ENCODE results near the gene MS4A7.
A peak's percentile ranks its signal among the peaks of the same experiment; 100 is the strongest.

Gene MS4A7

DNA sequence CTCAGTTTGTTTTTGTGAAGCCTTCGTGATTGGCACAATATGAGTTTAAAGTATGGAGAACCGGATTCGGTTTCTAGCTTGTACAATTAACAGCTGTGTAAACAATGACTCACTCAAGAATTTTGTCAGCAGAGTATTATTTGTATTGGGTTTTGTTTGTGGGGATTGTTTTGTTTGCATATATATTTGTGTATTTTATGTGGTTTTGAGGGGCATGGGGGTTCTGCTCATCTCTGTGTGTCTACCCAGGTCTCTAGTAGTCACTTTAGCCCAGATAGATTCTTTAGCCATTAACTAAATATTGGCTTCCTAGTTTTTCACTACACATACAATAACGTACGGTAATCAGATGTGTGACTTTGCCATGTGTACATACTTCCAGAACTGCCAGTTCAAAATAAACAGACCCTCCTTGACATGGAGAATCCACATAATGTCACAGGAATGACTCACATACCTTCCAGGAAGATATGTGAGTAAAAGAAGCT is 7.5 kb upstream of the MS4A7 start:
- Histone ChIP-seq H3K27ac (ENCODE audit: low read depth in 2 of 2, low read length in 2 of 2) (peak overlapping the region; percentile 5 to 11), H3K4me1 (ENCODE audit: control insufficient read depth in 2 of 2, insufficient read depth in 2 of 2, low read length in 2 of 2) (peaks cover 0 to 6% of the 10 kb centered on the region in 2 donors), H3K9ac (ENCODE audit: low read depth in 1 of 2, low read length in 2 of 2) (no peak overlapping the region), H3K36me3 (ENCODE audit: control insufficient read depth in 2 of 2, insufficient read depth in 2 of 2, low read length in 2 of 2) (no peaks in the 10 kb centered on the region), H3K27me3 (ENCODE audit: control insufficient read depth in 2 of 2, insufficient read depth in 2 of 2, low read length in 2 of 2) (no peaks in the 10 kb centered on the region), H3K9me3 (ENCODE audit: control insufficient read depth in 2 of 2, low read length in 2 of 2) (no peaks in the 10 kb centered on the region), H3K4me3 (ENCODE audit: low read length in 2 of 2) (no peak overlapping the region)

DNA sequence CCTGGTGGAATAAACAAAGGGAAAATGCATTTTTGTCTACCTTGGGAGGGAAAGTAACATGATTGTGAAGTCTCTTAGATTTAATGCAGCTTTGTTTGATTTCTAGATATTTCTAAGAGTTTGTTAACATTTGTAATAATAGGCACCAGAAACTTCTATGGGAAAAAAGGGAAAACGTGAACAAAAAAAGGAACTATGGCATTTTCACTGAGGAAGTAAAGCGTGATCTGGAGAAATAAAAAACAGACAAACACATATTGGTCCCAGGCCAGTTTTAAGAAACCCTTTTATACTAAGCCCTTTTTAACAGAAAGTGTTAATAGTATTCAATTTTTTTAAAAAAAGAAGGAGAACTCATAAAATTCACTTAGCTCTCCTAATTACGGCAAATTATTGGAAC is 6.9 kb upstream of the MS4A7 start:
- Histone ChIP-seq H3K4me1 (ENCODE audit: control insufficient read depth in 2 of 2, insufficient read depth in 2 of 2, low read length in 2 of 2) (peaks cover 0 to 6% of the 10 kb centered on the region in 2 donors), H3K9ac (ENCODE audit: low read depth in 1 of 2, low read length in 2 of 2) (no peak overlapping the region), H3K27ac (ENCODE audit: low read depth in 2 of 2, low read length in 2 of 2) (peak overlapping the region in 1 of 2 donors; percentile 19), H3K4me3 (ENCODE audit: low read length in 2 of 2) (no peak overlapping the region), H3K36me3 (ENCODE audit: control insufficient read depth in 2 of 2, insufficient read depth in 2 of 2, low read length in 2 of 2) (no peaks in the 10 kb centered on the region), H3K9me3 (ENCODE audit: control insufficient read depth in 2 of 2, low read length in 2 of 2) (no peaks in the 10 kb centered on the region), H3K27me3 (ENCODE audit: control insufficient read depth in 2 of 2, insufficient read depth in 2 of 2, low read length in 2 of 2) (no peaks in the 10 kb centered on the region)

DNA sequence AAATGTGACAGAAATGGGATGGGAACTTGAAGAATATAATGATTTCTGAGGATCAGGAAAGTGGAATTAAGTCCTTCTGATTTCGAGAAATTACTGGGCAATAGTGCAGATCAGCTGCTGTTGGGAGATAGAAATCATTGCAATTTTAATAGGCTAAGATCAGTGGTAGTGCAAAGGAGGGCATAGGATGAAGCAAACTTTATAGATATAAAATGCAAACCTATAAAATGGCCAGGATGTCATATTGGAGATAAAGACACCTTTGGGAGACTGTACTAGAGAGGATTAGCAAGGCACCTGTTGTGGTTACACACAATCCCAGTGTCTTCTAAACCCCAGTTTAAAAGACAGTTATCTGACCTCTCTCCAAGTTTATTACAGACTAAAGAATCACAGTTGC is 6.5 kb upstream of the MS4A7 start:
- Histone ChIP-seq H3K27ac (ENCODE audit: low read depth in 2 of 2, low read length in 2 of 2) (peak overlapping the region in 1 of 2 donors; percentile 19), H3K9me3 (ENCODE audit: control insufficient read depth in 2 of 2, low read length in 2 of 2) (no peaks in the 10 kb centered on the region), H3K4me3 (ENCODE audit: low read length in 2 of 2) (no peak overlapping the region), H3K4me1 (ENCODE audit: control insufficient read depth in 2 of 2, insufficient read depth in 2 of 2, low read length in 2 of 2) (peaks cover 0 to 6% of the 10 kb centered on the region in 2 donors), H3K27me3 (ENCODE audit: control insufficient read depth in 2 of 2, insufficient read depth in 2 of 2, low read length in 2 of 2) (no peaks in the 10 kb centered on the region), H3K36me3 (ENCODE audit: control insufficient read depth in 2 of 2, insufficient read depth in 2 of 2, low read length in 2 of 2) (no peaks in the 10 kb centered on the region), H3K9ac (ENCODE audit: low read depth in 1 of 2, low read length in 2 of 2) (no peak overlapping the region)

DNA sequence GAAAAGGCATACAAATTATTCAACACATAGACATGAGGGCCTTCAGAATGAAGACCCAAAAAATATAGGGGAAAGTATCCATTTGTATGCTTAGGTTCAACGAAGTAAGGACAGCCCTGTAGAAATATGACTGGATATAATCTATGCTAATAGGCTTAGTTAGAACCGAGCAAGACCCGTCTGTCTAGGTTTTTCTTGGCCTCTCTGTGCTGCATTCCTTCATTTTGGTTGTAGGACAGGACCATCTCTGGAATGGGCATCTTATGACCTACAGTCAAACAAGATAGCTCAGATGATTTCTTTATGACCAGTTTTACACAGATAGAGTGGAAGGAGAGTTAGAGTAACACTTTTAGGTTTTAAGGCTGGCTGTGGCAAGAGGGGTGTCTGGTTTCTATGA is 5.6 kb upstream of the MS4A7 start:
- no peak overlapping the region for H3K9ac ChIP-seq (ENCODE audit: low read depth in 1 of 2, low read length in 2 of 2)
- H3K9me3 ChIP-seq (ENCODE audit: control insufficient read depth in 2 of 2, low read length in 2 of 2), result no peaks in the 10 kb centered on the region
- no peak overlapping the region for H3K4me3 ChIP-seq (ENCODE audit: low read length in 2 of 2)
- peaks cover 0 to 2% of the 10 kb centered on the region in 2 donors for H3K27me3 ChIP-seq (ENCODE audit: control insufficient read depth in 2 of 2, insufficient read depth in 2 of 2, low read length in 2 of 2)
- no peak overlapping the region for H3K27ac ChIP-seq (ENCODE audit: low read depth in 2 of 2, low read length in 2 of 2)
- peaks cover 0 to 6% of the 10 kb centered on the region in 2 donors for H3K4me1 ChIP-seq (ENCODE audit: control insufficient read depth in 2 of 2, insufficient read depth in 2 of 2, low read length in 2 of 2)
- no peaks in the 10 kb centered on the region for H3K36me3 ChIP-seq (ENCODE audit: control insufficient read depth in 2 of 2, insufficient read depth in 2 of 2, low read length in 2 of 2)

DNA sequence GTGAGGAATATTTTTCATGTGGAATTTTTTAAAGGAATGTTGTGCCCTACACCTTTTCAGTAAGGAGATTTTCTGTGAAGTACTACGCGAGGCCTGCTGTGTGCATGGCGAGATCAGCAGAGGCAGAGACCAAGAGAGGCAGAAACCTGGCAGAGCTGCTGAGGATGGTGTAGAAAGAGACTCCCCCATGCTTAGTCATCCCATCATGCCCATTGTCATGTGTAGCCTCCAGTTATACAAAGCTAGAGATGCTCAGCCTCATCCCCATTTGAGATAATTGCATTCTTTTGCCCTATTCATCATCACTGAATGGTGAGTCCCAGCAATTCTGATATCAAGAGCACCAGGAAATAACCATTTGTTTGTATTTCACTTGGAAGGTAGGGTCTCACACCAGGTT is 3.0 kb upstream of the MS4A7 start:
- no peak overlapping the region for H3K9ac ChIP-seq (ENCODE audit: low read depth in 1 of 2, low read length in 2 of 2)
- peaks cover 0 to 5% of the 10 kb centered on the region in 2 donors for H3K4me1 ChIP-seq (ENCODE audit: control insufficient read depth in 2 of 2, insufficient read depth in 2 of 2, low read length in 2 of 2)
- no peaks in the 10 kb centered on the region for H3K9me3 ChIP-seq (ENCODE audit: control insufficient read depth in 2 of 2, low read length in 2 of 2)
- H3K27ac ChIP-seq (ENCODE audit: low read depth in 2 of 2, low read length in 2 of 2), result no peak overlapping the region
- H3K36me3 ChIP-seq (ENCODE audit: control insufficient read depth in 2 of 2, insufficient read depth in 2 of 2, low read length in 2 of 2), result no peaks in the 10 kb centered on the region
- peaks cover 0 to 3% of the 10 kb centered on the region in 2 donors for H3K27me3 ChIP-seq (ENCODE audit: control insufficient read depth in 2 of 2, insufficient read depth in 2 of 2, low read length in 2 of 2)
- H3K4me3 ChIP-seq (ENCODE audit: low read length in 2 of 2), result no peak overlapping the region

DNA sequence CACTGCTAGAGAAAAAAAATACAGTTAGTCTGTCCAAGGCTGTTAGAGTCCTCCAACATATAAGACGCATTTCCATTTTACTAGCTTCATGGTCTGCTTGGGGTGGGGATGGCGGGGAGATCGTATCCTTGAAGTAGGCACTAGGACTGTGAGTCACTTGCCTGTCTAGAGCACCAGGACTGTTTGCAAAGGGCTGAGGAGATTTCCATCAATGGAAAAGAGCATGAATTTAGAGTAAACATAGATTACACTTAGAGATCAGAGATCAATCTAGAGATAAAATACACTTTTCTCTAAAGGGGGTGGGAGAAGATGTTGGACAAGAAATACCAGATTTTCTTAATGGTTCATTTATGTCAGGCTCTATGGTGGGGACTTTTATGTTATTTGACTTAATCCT is 1.7 kb upstream of the MS4A7 start:
- Histone ChIP-seq H3K4me3 (ENCODE audit: low read length in 2 of 2) (no peak overlapping the region), H3K36me3 (ENCODE audit: control insufficient read depth in 2 of 2, insufficient read depth in 2 of 2, low read length in 2 of 2) (no peaks in the 10 kb centered on the region), H3K4me1 (ENCODE audit: control insufficient read depth in 2 of 2, insufficient read depth in 2 of 2, low read length in 2 of 2) (no peaks in the 10 kb centered on the region), H3K27me3 (ENCODE audit: control insufficient read depth in 2 of 2, insufficient read depth in 2 of 2, low read length in 2 of 2) (peaks cover 0 to 3% of the 10 kb centered on the region in 2 donors), H3K27ac (ENCODE audit: low read depth in 2 of 2, low read length in 2 of 2) (no peak overlapping the region), H3K9ac (ENCODE audit: low read depth in 1 of 2, low read length in 2 of 2) (no peak overlapping the region), H3K9me3 (ENCODE audit: control insufficient read depth in 2 of 2, low read length in 2 of 2) (no peaks in the 10 kb centered on the region)

DNA sequence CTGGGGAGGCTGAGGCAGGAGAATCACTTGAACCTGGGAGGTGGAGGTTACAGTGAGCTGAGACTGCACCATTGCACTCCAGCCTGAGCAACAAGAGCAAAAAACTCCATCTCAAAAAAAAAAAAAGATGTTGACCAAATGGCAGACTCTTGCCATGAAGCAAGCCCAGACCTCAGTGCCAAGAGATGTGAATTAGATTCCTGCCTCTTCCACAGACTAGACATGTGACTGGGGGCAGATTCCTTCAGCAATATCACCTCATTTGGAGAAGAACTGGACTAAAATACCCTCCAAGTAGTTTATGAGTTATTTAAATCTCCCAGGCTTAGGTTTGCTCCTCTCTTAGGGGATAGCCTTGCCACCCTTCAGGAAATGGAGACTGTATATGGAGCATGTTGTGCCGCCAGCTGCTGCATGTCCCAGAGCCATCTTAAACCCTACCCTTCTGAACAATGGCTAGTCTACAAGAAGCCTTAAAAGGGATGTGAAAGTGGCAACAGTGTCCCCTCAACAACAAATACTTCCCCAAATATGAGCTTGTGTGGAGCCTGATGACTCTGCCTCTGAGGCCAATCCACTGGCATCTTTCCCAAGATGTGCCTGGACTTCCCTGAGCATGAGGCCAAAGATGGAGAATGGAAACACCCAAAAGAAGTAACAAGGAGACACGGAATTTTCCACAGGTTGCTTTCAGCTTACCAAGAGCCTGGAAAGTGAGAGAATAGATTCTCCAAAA is 763 bp upstream of the MS4A7 start:
- peak overlapping the region; percentile 11 to 41 for H3K27ac ChIP-seq (ENCODE audit: low read depth in 2 of 2, low read length in 2 of 2)
- H3K4me1 ChIP-seq (ENCODE audit: control insufficient read depth in 2 of 2, insufficient read depth in 2 of 2, low read length in 2 of 2), result no peaks in the 10 kb centered on the region
- no peaks in the 10 kb centered on the region for H3K9me3 ChIP-seq (ENCODE audit: control insufficient read depth in 2 of 2, low read length in 2 of 2)
- H3K36me3 ChIP-seq (ENCODE audit: control insufficient read depth in 2 of 2, insufficient read depth in 2 of 2, low read length in 2 of 2), result no peaks in the 10 kb centered on the region
- H3K9ac ChIP-seq (ENCODE audit: low read depth in 1 of 2, low read length in 2 of 2), result no peak overlapping the region
- H3K27me3 ChIP-seq (ENCODE audit: control insufficient read depth in 2 of 2, insufficient read depth in 2 of 2, low read length in 2 of 2), result peaks cover 0 to 3% of the 10 kb centered on the region in 2 donors
- H3K4me3 ChIP-seq (ENCODE audit: low read length in 2 of 2), result no peak overlapping the region

DNA sequence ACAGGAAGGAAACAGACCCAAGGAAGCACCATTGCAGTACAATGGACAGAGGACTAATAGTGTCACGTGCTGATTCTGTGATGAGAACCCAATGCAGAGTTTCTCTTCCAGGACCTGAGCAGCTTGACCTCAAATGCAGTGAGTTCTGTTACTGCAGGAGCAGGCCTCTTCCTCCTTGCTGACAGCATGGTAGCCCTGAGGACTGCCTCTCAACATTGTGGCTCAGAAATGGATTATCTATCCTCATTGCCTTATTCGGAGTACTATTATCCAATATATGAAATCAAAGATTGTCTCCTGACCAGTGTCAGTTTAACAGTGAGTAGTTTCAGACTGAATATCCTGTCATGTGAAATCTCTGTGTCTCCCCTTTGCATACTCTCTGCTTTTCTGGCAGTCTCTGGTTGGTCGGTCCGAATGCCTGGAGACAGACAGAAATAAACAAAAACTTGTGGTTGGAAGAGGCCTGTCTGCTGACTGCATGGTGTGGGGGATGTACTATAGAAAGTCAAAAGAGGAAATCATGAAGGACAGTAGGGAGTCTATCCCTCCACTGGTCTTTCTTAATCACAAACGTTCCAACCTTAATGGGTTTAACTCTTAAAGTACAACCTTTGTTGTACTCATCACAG is 11.1 kb downstream of the MS4A7 start:
- Histone ChIP-seq H3K9ac (ENCODE audit: low read depth in 1 of 2, low read length in 2 of 2) (no peak overlapping the region), H3K4me1 (ENCODE audit: control insufficient read depth in 2 of 2, insufficient read depth in 2 of 2, low read length in 2 of 2) (no peaks in the 10 kb centered on the region), H3K27me3 (ENCODE audit: control insufficient read depth in 2 of 2, insufficient read depth in 2 of 2, low read length in 2 of 2) (no peaks in the 10 kb centered on the region), H3K9me3 (ENCODE audit: control insufficient read depth in 2 of 2, low read length in 2 of 2) (no peaks in the 10 kb centered on the region), H3K36me3 (ENCODE audit: control insufficient read depth in 2 of 2, insufficient read depth in 2 of 2, low read length in 2 of 2) (no peaks in the 10 kb centered on the region), H3K27ac (ENCODE audit: low read depth in 2 of 2, low read length in 2 of 2) (peak overlapping the region in 1 of 2 donors; percentile 49), H3K4me3 (ENCODE audit: low read length in 2 of 2) (no peak overlapping the region)

DNA sequence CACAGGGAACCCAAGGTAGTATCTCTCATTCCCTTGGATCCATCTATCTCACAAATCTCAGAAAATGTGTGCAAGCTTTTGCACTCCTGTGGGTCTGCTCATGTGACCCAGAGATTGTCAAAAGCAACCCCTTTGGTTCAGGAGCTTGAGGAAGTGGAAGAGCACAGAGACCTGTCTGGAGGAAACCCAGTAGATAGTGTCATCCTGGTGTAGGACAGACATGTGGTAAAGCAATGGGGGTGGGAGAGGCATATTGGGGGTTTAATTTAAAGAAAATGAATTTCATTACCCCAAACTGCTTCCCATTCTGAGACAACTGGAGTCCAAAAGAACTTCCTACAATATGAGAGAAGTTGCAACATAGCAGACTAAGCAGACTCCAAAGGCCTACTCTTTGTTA is 12.1 kb downstream of the MS4A7 start:
- Histone ChIP-seq H3K36me3 (ENCODE audit: control insufficient read depth in 2 of 2, insufficient read depth in 2 of 2, low read length in 2 of 2) (no peaks in the 10 kb centered on the region), H3K27ac (ENCODE audit: low read depth in 2 of 2, low read length in 2 of 2) (no peak overlapping the region), H3K27me3 (ENCODE audit: control insufficient read depth in 2 of 2, insufficient read depth in 2 of 2, low read length in 2 of 2) (no peaks in the 10 kb centered on the region), H3K4me3 (ENCODE audit: low read length in 2 of 2) (no peak overlapping the region), H3K9ac (ENCODE audit: low read depth in 1 of 2, low read length in 2 of 2) (no peak overlapping the region), H3K9me3 (ENCODE audit: control insufficient read depth in 2 of 2, low read length in 2 of 2) (no peaks in the 10 kb centered on the region), H3K4me1 (ENCODE audit: control insufficient read depth in 2 of 2, insufficient read depth in 2 of 2, low read length in 2 of 2) (no peaks in the 10 kb centered on the region)

DNA sequence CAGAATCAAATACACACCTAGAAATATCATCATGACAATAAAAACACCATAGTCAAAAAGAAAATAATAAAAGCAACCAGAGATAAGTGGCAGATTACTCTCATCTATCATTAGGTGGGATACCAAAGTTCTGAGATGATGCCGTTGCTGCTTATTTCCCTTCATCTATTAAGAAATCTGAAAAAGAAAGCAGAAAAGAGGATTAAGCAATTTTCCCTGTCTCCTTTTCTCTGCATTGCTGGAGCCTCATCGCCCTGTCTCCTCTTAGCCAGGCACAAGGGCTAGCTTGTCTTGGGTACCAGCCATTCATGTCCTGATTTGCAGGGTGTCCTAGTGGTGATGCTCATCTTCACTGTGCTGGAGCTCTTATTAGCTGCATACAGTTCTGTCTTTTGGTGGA is 14.0 kb downstream of the MS4A7 start:
- H3K27me3 ChIP-seq (ENCODE audit: control insufficient read depth in 2 of 2, insufficient read depth in 2 of 2, low read length in 2 of 2), result no peaks in the 10 kb centered on the region
- H3K4me3 ChIP-seq (ENCODE audit: low read length in 2 of 2), result no peak overlapping the region
- no peaks in the 10 kb centered on the region for H3K4me1 ChIP-seq (ENCODE audit: control insufficient read depth in 2 of 2, insufficient read depth in 2 of 2, low read length in 2 of 2)
- no peak overlapping the region for H3K27ac ChIP-seq (ENCODE audit: low read depth in 2 of 2, low read length in 2 of 2)
- no peaks in the 10 kb centered on the region for H3K36me3 ChIP-seq (ENCODE audit: control insufficient read depth in 2 of 2, insufficient read depth in 2 of 2, low read length in 2 of 2)
- no peak overlapping the region for H3K9ac ChIP-seq (ENCODE audit: low read depth in 1 of 2, low read length in 2 of 2)
- no peaks in the 10 kb centered on the region for H3K9me3 ChIP-seq (ENCODE audit: control insufficient read depth in 2 of 2, low read length in 2 of 2)
